WTC11 (cell line): ENCODE data around the gene TMEM178B. TPM values are rescaled to one million over a fixed set of nuclear protein-coding genes. Genes with fewer than 3 reads are reported as not detected.
A peak's percentile ranks its signal among the peaks of the same experiment; 100 is the strongest.

Experiments
- ATAC-seq: fragments of 200-7000 bp; cut with Tn5 transposase; 2 replicates; pipeline ENCODE4 v1.10.0; 2021; ENCODE audit warnings: mild to moderate bottlenecking, moderate library complexity
- CTCF ChIA-PET: fragments of 300-600 bp; sonication (Branson Sonifier 250); formaldehyde crosslinking; loops from one replicate; lab custom pipeline; 2021; ENCODE audit warnings: antibody characterized with exemption; lab: Charles Lee
- POLR2A ChIA-PET: fragments of 350-600 bp; sonication (Branson Sonifier 250); formaldehyde crosslinking; loops from one replicate; lab custom pipeline; 2021; ENCODE audit warnings: antibody characterized with exemption; lab: Charles Lee
- DNase-seq: peaks from one replicate; pipeline ENCODE4 v3.0.0; 2021; ENCODE audit warnings: low spot score
- H3K27ac Mint-ChIP-seq: 2 replicates; pipeline ENCODE4 v1.8.0; 2021; ENCODE audit warnings: mixed read lengths
- H3K27me3 Mint-ChIP-seq: 2 replicates; pipeline ENCODE4 v1.8.0; 2021; ENCODE audit warnings: low read depth, mild to moderate bottlenecking, moderate library complexity, mixed read lengths
- H3K36me3 Mint-ChIP-seq: 2 replicates; pipeline ENCODE4 v1.8.0; 2021; ENCODE audit warnings: mixed read lengths
- H3K4me1 Mint-ChIP-seq: 2 replicates; pipeline ENCODE4 v1.8.0; 2022; ENCODE audit warnings: mixed read lengths
- H3K4me3 Mint-ChIP-seq: 2 replicates; pipeline ENCODE4 v1.8.0; 2021; ENCODE audit warnings: mild to moderate bottlenecking, moderate library complexity, mixed read lengths
- H3K9me3 Mint-ChIP-seq: 2 replicates; pipeline ENCODE4 v1.8.0; 2021; ENCODE audit warnings: mixed read lengths
- ARID4B ChIP-seq: sonication (generic); formaldehyde crosslinking; IDR thresholded peaks from 2 replicates; pipeline ENCODE4 v1.8.0; 2023; ENCODE audit warnings: missing genetic modification reagents, mild to moderate bottlenecking, borderline replicate concordance
- ATF3 ChIP-seq: sonication (generic); formaldehyde crosslinking; conservative IDR thresholded peaks from 2 replicates; pipeline ENCODE4 v1.8.1; 2022; ENCODE audit warnings: mild to moderate bottlenecking, missing genetic modification reagents
- ATF6 ChIP-seq: sonication (generic); formaldehyde crosslinking; IDR thresholded peaks from 2 replicates; pipeline ENCODE4 v1.8.1; 2023; ENCODE audit warnings: mild to moderate bottlenecking, missing genetic modification reagents
- CTCF ChIP-seq: fragments of 200-600 bp; IDR thresholded peaks from 2 replicates; pipeline ENCODE4 v1.8.0; 2022; ENCODE audit warnings: antibody characterized with exemption
- E2F1 ChIP-seq: sonication (generic); formaldehyde crosslinking; IDR thresholded peaks from 2 replicates; pipeline ENCODE4 v1.8.0; 2022; ENCODE audit warnings: mild to moderate bottlenecking, missing genetic modification reagents
- FOXP1 ChIP-seq: sonication (generic); formaldehyde crosslinking; IDR thresholded peaks from 2 replicates; pipeline ENCODE4 v1.8.0; 2022; ENCODE audit warnings: missing genetic modification reagents, mild to moderate bottlenecking, moderate library complexity, borderline replicate concordance
- MAX ChIP-seq: sonication (generic); formaldehyde crosslinking; IDR thresholded peaks from 2 replicates; pipeline ENCODE4 v1.8.0; 2022; ENCODE audit warnings: mild to moderate bottlenecking, missing genetic modification reagents
- MYBL2 ChIP-seq: sonication (generic); formaldehyde crosslinking; IDR thresholded peaks from 2 replicates; pipeline ENCODE4 v1.8.1; 2023; ENCODE audit warnings: mild to moderate bottlenecking, moderate library complexity, missing genetic modification reagents
- NR1H2 ChIP-seq: sonication (generic); formaldehyde crosslinking; IDR thresholded peaks from 2 replicates; pipeline ENCODE4 v1.9.0; 2021; ENCODE audit warnings: mild to moderate bottlenecking, moderate library complexity, missing genetic modification reagents
- NR2C2 ChIP-seq: sonication (generic); formaldehyde crosslinking; IDR thresholded peaks from 2 replicates; pipeline ENCODE4 v1.8.0; 2022; ENCODE audit warnings: mild to moderate bottlenecking, missing genetic modification reagents
- SP1 ChIP-seq: sonication (generic); formaldehyde crosslinking; conservative IDR thresholded peaks from 2 replicates; pipeline ENCODE4 v1.8.1; 2022; ENCODE audit warnings: missing genetic modification reagents
- USF2 ChIP-seq: sonication (generic); formaldehyde crosslinking; IDR thresholded peaks from 2 replicates; pipeline ENCODE4 v1.8.1; 2023; ENCODE audit warnings: mild to moderate bottlenecking, missing genetic modification reagents, moderate library complexity
- ZBTB21 ChIP-seq: sonication (generic); formaldehyde crosslinking; IDR thresholded peaks from 2 replicates; pipeline ENCODE4 v1.8.1; 2023; ENCODE audit warnings: mild to moderate bottlenecking, missing genetic modification reagents, borderline replicate concordance
- ZBTB43 ChIP-seq: sonication (generic); formaldehyde crosslinking; IDR thresholded peaks from 2 replicates; pipeline ENCODE4 v1.8.1; 2023; ENCODE audit warnings: mild to moderate bottlenecking, missing genetic modification reagents
- ZMAT4 ChIP-seq: fragments of 250-450 bp; sonication (Bioruptor Pico); IDR thresholded peaks from 2 replicates; pipeline ENCODE4 v1.9.0; 2021; ENCODE audit warnings: mild to moderate bottlenecking
- ZNF121 ChIP-seq: sonication (generic); formaldehyde crosslinking; IDR thresholded peaks from 2 replicates; pipeline ENCODE4 v1.8.0; 2023; ENCODE audit warnings: missing genetic modification reagents
- ZNF232 ChIP-seq: sonication (generic); formaldehyde crosslinking; IDR thresholded peaks from 2 replicates; pipeline ENCODE4 v1.8.0; 2022; ENCODE audit warnings: mild to moderate bottlenecking, missing genetic modification reagents
- ZNF671 ChIP-seq: fragments of 250-450 bp; sonication (Bioruptor Pico); IDR thresholded peaks from 2 replicates; pipeline ENCODE4 v1.8.0; 2021; ENCODE audit warnings: mild to moderate bottlenecking
- total RNA-seq: library from RNA; stranded (reverse); gene quantifications from 3 replicates; pipeline ENCODE4 v1.2.3, GENCODE V29; 2021

TMEM178B gene
- total RNA-seq, 1 experiment from 2014 or later, result 20.4 TPM

GRCh38 chr7:141103847-141104429 lies 30.1 kb downstream of the TMEM178B start:
- H3K9me3 Mint-ChIP-seq, result no peaks in the 10 kb centered on the region
- H3K36me3 Mint-ChIP-seq, result no peaks in the 10 kb centered on the region
- ChIA-PET POLR2A (interaction anchor here (0.9 kb wide), 1 partner anchor 86 kb away, joined by 3 read pairs; no protein-coding TSS in a partner anchor), CTCF (no interaction called here)
- DNase-seq, result no peak
- TF ChIP-seq FOXP1 (CRISPR knock-in tag) (no peak), ARID4B (CRISPR knock-in tag) (no peak), ZBTB43 (CRISPR knock-in tag) (no peak), ATF3 (CRISPR knock-in tag) (no peak), CTCF (no peak), ZBTB21 (no peak), ZNF232 (no peak), MYBL2 (CRISPR knock-in tag) (no peak), ZNF671 (CRISPR knock-in tag) (no peak), ZNF121 (CRISPR knock-in tag) (no peak), ZMAT4 (no peak), E2F1 (no peak), ATF6 (CRISPR knock-in tag) (no peak), SP1 (CRISPR knock-in tag) (no peak), USF2 (no peak), MAX (CRISPR knock-in tag) (no peak), NR1H2 (CRISPR knock-in tag) (no peak), NR2C2 (CRISPR knock-in tag) (no peak)
- peak; percentile 64 for ATAC-seq
- H3K27ac Mint-ChIP-seq, result no peak overlapping the region
- no peak overlapping the region for H3K4me3 Mint-ChIP-seq
- H3K4me1 Mint-ChIP-seq, result peaks cover 32% of the 10 kb centered on the region
- H3K27me3 Mint-ChIP-seq, result no peaks in the 10 kb centered on the region
